ENCODE results near the gene TTC22.

GRCh38 chr1:54767526-54767925 is 33.6 kb downstream of the TTC22 start:
- TF ChIP-seq CTCF (IDR thresholded peaks at IDR 0.05), result no peak
- no peak for TF ChIP-seq ZFX (IDR thresholded peaks at IDR 0.05; ENCODE audit: borderline replicate concordance)
